Loucy (cell line): ENCODE data around the gene PGAM4.
"Not testable (repeated sequence)": the region's sequence is repeated elsewhere in the genome, so short reads cannot be mapped to it uniquely, and the experiment has no call there.

Experiments used
- H2AFZ ChIP-seq: fragments of 200-600 bp; sonication (generic); 2 replicates; pipeline ENCODE4 v1.6.0; 2016; ENCODE audit warnings: antibody characterized with exemption, mild to moderate bottlenecking, low read length, moderate library complexity
- H3F3A ChIP-seq: fragments of 200-600 bp; 2 replicates; pipeline ENCODE4 v1.6.0; 2016; ENCODE audit warnings: antibody characterized with exemption, low read depth, mild to moderate bottlenecking
- H3K27me3 ChIP-seq: fragments of 200-600 bp; sonication (generic); 2 replicates; pipeline ENCODE4 v1.6.1; 2014; ENCODE audit warnings: low read length, mild to moderate bottlenecking; ENCODE audit not compliant: insufficient read depth, poor library complexity, severe bottlenecking
- H3K36me3 ChIP-seq: fragments of 200-600 bp; sonication (generic); 2 replicates; pipeline ENCODE4 v1.6.1; 2016; ENCODE audit warnings: low read length; ENCODE audit not compliant: insufficient read depth
- H3K4me1 ChIP-seq: fragments of 200-600 bp; sonication (generic); 2 replicates; pipeline ENCODE4 v1.5.1; 2014; ENCODE audit warnings: low read length, mild to moderate bottlenecking; ENCODE audit not compliant: insufficient read depth, poor library complexity, severe bottlenecking
- H3K4me2 ChIP-seq: fragments of 200-600 bp; sonication (generic); 2 replicates; pipeline ENCODE4 v1.6.0; 2014; ENCODE audit warnings: antibody characterized with exemption, low read length, low read depth, mild to moderate bottlenecking; ENCODE audit not compliant: poor library complexity, severe bottlenecking
- H3K4me3 ChIP-seq: fragments of 200-600 bp; sonication (generic); 2 replicates; pipeline ENCODE4 v1.5.1; 2014; ENCODE audit warnings: low read length, mild to moderate bottlenecking, mixed read lengths; ENCODE audit not compliant: poor library complexity, severe bottlenecking
- H3K79me2 ChIP-seq: fragments of 200-600 bp; sonication (generic); 2 replicates; pipeline ENCODE4 v1.6.1; 2014; ENCODE audit warnings: low read length; ENCODE audit not compliant: insufficient read depth
- H3K9ac ChIP-seq: fragments of 200-600 bp; sonication (generic); 2 replicates; pipeline ENCODE4 v1.6.0; 2014; ENCODE audit warnings: mild to moderate bottlenecking, low read depth, low read length, moderate library complexity; ENCODE audit not compliant: poor library complexity, severe bottlenecking
- H3K9me2 ChIP-seq: fragments of 200-600 bp; sonication (generic); replicated peaks from 2 replicates; pipeline ENCODE4 v1.6.1; 2016; ENCODE audit warnings: low read depth, low read length, mixed read lengths
- H3K9me3 ChIP-seq: fragments of 200-600 bp; sonication (generic); 2 replicates; pipeline ENCODE4 v1.6.1; 2014; ENCODE audit warnings: mild to moderate bottlenecking, antibody characterized with exemption, low read length, low read depth; ENCODE audit not compliant: insufficient read depth
- H4K20me1 ChIP-seq: fragments of 200-600 bp; sonication (generic); 2 replicates; pipeline ENCODE4 v1.6.0; 2014; ENCODE audit warnings: antibody characterized with exemption, low read length, mild to moderate bottlenecking; ENCODE audit not compliant: insufficient read depth, poor library complexity, severe bottlenecking
- CTCF ChIP-seq: fragments of 200-600 bp; sonication (generic); conservative IDR thresholded peaks from 2 replicates; pipeline ENCODE4 v1.5.1; 2014; ENCODE audit warnings: mild to moderate bottlenecking, antibody characterized with exemption, low read length
- EZH2phosphoT487 ChIP-seq: fragments of 200-600 bp; IDR thresholded peaks from 2 replicates; pipeline ENCODE4 v1.6.1; 2018; ENCODE audit warnings: antibody characterized with exemption, mild to moderate bottlenecking, moderate library complexity, borderline replicate concordance

Gene PGAM4

GRCh38 chrX:77946571-77946970, 22.9 kb downstream of the PGAM4 start:
- H3K9me3 ChIP-seq, result no peaks in the 10 kb centered on the region
- TF ChIP-seq EZH2phosphoT487 (no peak), CTCF (no peak)
- H3K27me3 ChIP-seq, result no peaks in the 10 kb centered on the region
- H4K20me1 ChIP-seq, result no peaks in the 10 kb centered on the region
- no peaks in the 10 kb centered on the region for H3K79me2 ChIP-seq
- no peaks in the 10 kb centered on the region for H3F3A ChIP-seq
- no peak overlapping the region for H2AFZ ChIP-seq
- H3K9ac ChIP-seq, result no peak overlapping the region
- no peaks in the 10 kb centered on the region for H3K9me2 ChIP-seq
- no peaks in the 10 kb centered on the region for H3K36me3 ChIP-seq
- no peak overlapping the region for H3K4me2 ChIP-seq
- H3K4me1 ChIP-seq, result no peaks in the 10 kb centered on the region
- no peak overlapping the region for H3K4me3 ChIP-seq

DNA sequence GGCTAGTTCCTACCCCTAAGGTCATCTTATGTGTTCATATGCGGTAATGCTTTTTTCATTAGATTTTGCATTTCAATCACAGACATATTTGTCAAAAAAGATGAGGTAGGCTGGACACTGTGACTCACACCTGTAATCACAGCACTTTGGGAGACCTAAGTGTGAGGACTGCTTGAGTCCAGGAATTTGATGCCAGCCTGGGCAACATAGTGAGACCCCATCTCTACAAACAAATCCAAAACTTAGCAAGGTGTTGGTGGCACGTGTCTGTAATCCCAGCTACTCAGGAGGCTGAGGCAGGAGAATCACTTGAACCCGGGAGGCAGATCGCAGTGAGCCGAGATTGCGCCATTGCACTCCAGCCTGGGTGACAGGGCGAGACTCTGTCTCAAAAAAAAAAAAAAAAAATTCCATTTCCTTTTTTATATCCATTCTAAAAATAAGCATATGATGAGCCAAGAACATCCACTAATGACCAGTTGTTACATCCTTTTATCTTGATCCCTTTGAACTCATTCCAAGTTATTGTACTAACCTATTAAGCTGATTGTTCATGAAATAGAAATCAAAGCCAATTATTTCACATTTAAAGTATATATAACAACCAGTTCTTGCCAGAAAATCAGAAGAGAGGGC, 23.4 kb downstream of the PGAM4 start:
- Histone ChIP-seq H2AFZ (no peak overlapping the region), H3K4me2 (no peak overlapping the region), H3K9me2 (no peaks in the 10 kb centered on the region), H3K79me2 (no peaks in the 10 kb centered on the region), H3K9ac (no peak overlapping the region), H4K20me1 (no peaks in the 10 kb centered on the region), H3F3A (no peaks in the 10 kb centered on the region), H3K27me3 (no peaks in the 10 kb centered on the region), H3K4me1 (no peaks in the 10 kb centered on the region), H3K9me3 (no peaks in the 10 kb centered on the region), H3K36me3 (no peaks in the 10 kb centered on the region), H3K4me3 (no peak overlapping the region)
- TF ChIP-seq CTCF (no peak), EZH2phosphoT487 (no peak)

DNA sequence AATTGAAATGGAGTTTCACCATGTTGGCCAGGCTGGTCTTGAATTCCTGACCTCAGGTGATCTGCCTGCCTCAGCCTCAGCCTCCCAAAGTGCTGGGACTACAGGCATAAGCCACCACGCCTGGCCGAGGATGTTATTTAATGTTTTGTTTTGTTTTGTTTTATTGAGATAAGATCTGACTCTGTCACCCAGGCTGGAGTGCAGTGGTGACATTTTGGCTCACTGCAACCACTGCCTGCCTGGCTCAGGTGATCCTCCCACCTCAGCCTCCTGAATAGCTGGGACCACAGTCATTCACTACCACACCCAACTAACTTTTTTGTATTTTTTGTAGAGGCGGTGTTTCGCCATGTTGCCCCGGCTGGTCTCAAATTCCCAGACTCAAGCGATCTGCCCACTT, 24.4 kb downstream of the PGAM4 start:
- H3K4me3 ChIP-seq, H3K9me3 ChIP-seq, H3K4me2 ChIP-seq, H3K79me2 ChIP-seq, H3F3A ChIP-seq, H3K27me3 ChIP-seq, H2AFZ ChIP-seq, H3K36me3 ChIP-seq, H4K20me1 ChIP-seq, H3K9me2 ChIP-seq, H3K9ac ChIP-seq, H3K4me1 ChIP-seq: not testable (repeated sequence)

GRCh38 chrX:77938083-77938680, 31.3 kb downstream of the PGAM4 start:
- no peak overlapping the region for H3K4me3 ChIP-seq
- H3K9me2 ChIP-seq, result no peaks in the 10 kb centered on the region
- H4K20me1 ChIP-seq, result no peaks in the 10 kb centered on the region
- H3K9ac ChIP-seq, result no peak overlapping the region
- H3K27me3 ChIP-seq, result no peaks in the 10 kb centered on the region
- no peaks in the 10 kb centered on the region for H3K9me3 ChIP-seq
- H3F3A ChIP-seq, result no peaks in the 10 kb centered on the region
- H3K4me2 ChIP-seq, result no peak overlapping the region
- H3K79me2 ChIP-seq, result no peaks in the 10 kb centered on the region
- no peaks in the 10 kb centered on the region for H3K36me3 ChIP-seq
- H3K4me1 ChIP-seq, result no peaks in the 10 kb centered on the region
- TF ChIP-seq CTCF, result no peak
- TF ChIP-seq EZH2phosphoT487, result no peak
- no peak overlapping the region for H2AFZ ChIP-seq
